PC-9 (cell line): ENCODE measurements around the gene SMARCD1. TPM values are rescaled to one million over a fixed set of nuclear protein-coding genes. Genes with fewer than 3 reads are reported as not detected.

Experiments
- BruUV-seq: library from RNA; stranded (reverse); fragments of 400-500 nt; replicated peaks from 2 replicates; lab custom pipeline; 2021; lab: Mats Ljungman, UMichigan
- CTCF ChIA-PET: fragments of 300-600 bp; sonication (Branson Sonifier 250); formaldehyde crosslinking; loops from one replicate; lab custom pipeline; 2022; ENCODE audit warnings: antibody characterized with exemption; lab: Charles Lee
- POLR2A ChIA-PET: fragments of 300-600 bp; sonication (Branson Sonifier 250); formaldehyde crosslinking; loops from one replicate; lab custom pipeline; 2022; ENCODE audit warnings: antibody characterized with exemption; ENCODE audit not compliant: unreplicated experiment; lab: Charles Lee
- DNase-seq, 2 experiments: peaks; one replicate each; pipeline versions ENCODE4 v3.0.0 to v3.0.0-alpha.2; 2015 to 2022; ENCODE audit warnings: mixed read lengths in 1 of 2
- H2AFZ ChIP-seq: fragments of 200-600 bp; sonication (generic); 2 replicates; pipeline ENCODE4 v1.8.1; 2017; ENCODE audit warnings: antibody characterized with exemption
- H3F3A ChIP-seq: fragments of 200-600 bp; sonication (generic); 2 replicates; pipeline ENCODE4 v1.8.1; 2017; ENCODE audit warnings: antibody characterized with exemption, mild to moderate bottlenecking, low read depth; ENCODE audit not compliant: insufficient read depth
- H3K27ac ChIP-seq: fragments of 200-600 bp; sonication (generic); 2 replicates; pipeline ENCODE4 v1.6.1; 2016; ENCODE audit warnings: mixed run types
- H3K27me3 ChIP-seq: fragments of 200-600 bp; sonication (generic); 2 replicates; pipeline ENCODE4 v1.6.1; 2016; ENCODE audit warnings: low read depth, mixed run types; ENCODE audit not compliant: insufficient read depth
- H3K36me3 ChIP-seq: fragments of 200-600 bp; sonication (generic); 2 replicates; pipeline ENCODE4 v1.6.1; 2016; ENCODE audit warnings: low read depth, mixed run types
- H3K4me1 ChIP-seq: fragments of 200-600 bp; sonication (generic); replicated peaks from 2 replicates; pipeline ENCODE4 v1.6.1; 2016; ENCODE audit warnings: mixed run types; ENCODE audit not compliant: insufficient read depth
- H3K4me2 ChIP-seq: fragments of 200-600 bp; sonication (generic); 2 replicates; pipeline ENCODE4 v1.6.1; 2017; ENCODE audit warnings: mixed run types
- H3K4me3 ChIP-seq: fragments of 200-600 bp; sonication (generic); 2 replicates; pipeline ENCODE4 v1.6.1; 2016; ENCODE audit warnings: mixed run types
- H3K79me2 ChIP-seq: fragments of 200-600 bp; sonication (generic); 2 replicates; pipeline ENCODE4 v1.6.1; 2017; ENCODE audit warnings: low read depth, mixed run types
- H3K9me2 ChIP-seq: fragments of 200-600 bp; sonication (generic); 2 replicates; pipeline ENCODE4 v1.8.1; 2017; ENCODE audit warnings: mild to moderate bottlenecking; ENCODE audit not compliant: insufficient read depth
- H3K9me3 ChIP-seq: fragments of 200-600 bp; sonication (generic); 2 replicates; pipeline ENCODE4 v1.8.1; 2016; ENCODE audit warnings: low read depth; ENCODE audit not compliant: insufficient read depth
- H4K20me1 ChIP-seq: fragments of 200-600 bp; sonication (generic); 2 replicates; pipeline ENCODE4 v1.8.1; 2017; ENCODE audit not compliant: insufficient read depth
- CTCF ChIP-seq: fragments of 200-600 bp; sonication (generic); conservative IDR thresholded peaks from 2 replicates; pipeline ENCODE4 v1.6.1; 2017; ENCODE audit warnings: mixed run types, antibody characterized with exemption, mild to moderate bottlenecking, moderate library complexity
- EZH2 ChIP-seq: fragments of 200-600 bp; sonication (generic); IDR thresholded peaks from 2 replicates; pipeline ENCODE4 v1.8.0; 2017; ENCODE audit warnings: antibody characterized with exemption, low read depth
- intact Hi-C: fragments of 100-400 bp; cut with micrococcal nuclease; formaldehyde crosslinking; loops from one replicate; pipeline ENCODE4 v1.10.0; 2022; ENCODE audit not compliant: unreplicated experiment
- total RNA-seq: library from RNA; stranded (reverse); gene quantifications from 2 replicates; pipeline ENCODE4 v1.2.3, GENCODE V29; 2021

Gene SMARCD1
- total RNA-seq, 1 experiment from 2014 or later: 48.8 TPM

GRCh38 chr12:50041962-50042361, 43.2 kb upstream of the SMARCD1 start:
- no peaks in the 10 kb centered on the region for H3K36me3 ChIP-seq
- ChIA-PET POLR2A (no interaction called here), CTCF (no interaction called here)
- H3K9me3 ChIP-seq: no peaks in the 10 kb centered on the region
- H3K27ac ChIP-seq: no peak overlapping the region
- no peaks in the 10 kb centered on the region for H3K79me2 ChIP-seq
- no peaks in the 10 kb centered on the region for H3K9me2 ChIP-seq
- intact Hi-C loops: no loop called here
- no peak overlapping the region for H2AFZ ChIP-seq
- no peaks in the 10 kb centered on the region for H4K20me1 ChIP-seq
- H3K27me3 ChIP-seq: no peaks in the 10 kb centered on the region
- no peak for TF ChIP-seq EZH2
- no peak for TF ChIP-seq CTCF
- DNase-seq: no peak
- H3F3A ChIP-seq: no peaks in the 10 kb centered on the region
- BruUV-seq: no TSS peak
- H3K4me3 ChIP-seq: no peak overlapping the region
- no peak overlapping the region for H3K4me2 ChIP-seq
- H3K4me1 ChIP-seq: no peaks in the 10 kb centered on the region

GRCh38 chr12:50042693-50043092, 42.4 kb upstream of the SMARCD1 start:
- H3K36me3 ChIP-seq: no peaks in the 10 kb centered on the region
- H3K4me2 ChIP-seq: no peak overlapping the region
- POLR2A ChIA-PET: no interaction called here
- TF ChIP-seq EZH2: no peak
- no peak for TF ChIP-seq CTCF
- no TSS peak for BruUV-seq
- H3K9me2 ChIP-seq: no peaks in the 10 kb centered on the region
- no peak overlapping the region for H3K4me3 ChIP-seq
- no peaks in the 10 kb centered on the region for H3K27me3 ChIP-seq
- CTCF ChIA-PET: interaction anchor here (0.6 to 0.7 kb wide), 2 partner anchors 42 to 288 kb away, joined by 3 to 4 read pairs; no protein-coding TSS in a partner anchor
- no peaks in the 10 kb centered on the region for H3K79me2 ChIP-seq
- H2AFZ ChIP-seq: no peak overlapping the region
- DNase-seq: no peak
- no peaks in the 10 kb centered on the region for H4K20me1 ChIP-seq
- H3K4me1 ChIP-seq: no peaks in the 10 kb centered on the region
- no peaks in the 10 kb centered on the region for H3F3A ChIP-seq
- no peak overlapping the region for H3K27ac ChIP-seq
- H3K9me3 ChIP-seq: no peaks in the 10 kb centered on the region
- intact Hi-C loops: no loop called here

- intact Hi-C loops: no loop called here
- ChIA-PET POLR2A (no interaction called here), CTCF (interaction anchor here (0.7 kb wide), 1 partner anchor 41 kb away, joined by 4 read pairs; no protein-coding TSS in a partner anchor)
- no peaks in the 10 kb centered on the region for H3K9me2 ChIP-seq
- H3K4me3 ChIP-seq: no peak overlapping the region
- no peaks in the 10 kb centered on the region for H3F3A ChIP-seq
- no peak overlapping the region for H2AFZ ChIP-seq
- no TSS peak for BruUV-seq
- no peaks in the 10 kb centered on the region for H3K27me3 ChIP-seq
- H3K9me3 ChIP-seq: no peaks in the 10 kb centered on the region
- no peaks in the 10 kb centered on the region for H3K4me1 ChIP-seq
- no peaks in the 10 kb centered on the region for H3K79me2 ChIP-seq
- TF ChIP-seq CTCF: no peak
- TF ChIP-seq EZH2: no peak
- H3K4me2 ChIP-seq: no peak overlapping the region
- no peak overlapping the region for H3K27ac ChIP-seq
- no peaks in the 10 kb centered on the region for H3K36me3 ChIP-seq
- DNase-seq: no peak
- no peaks in the 10 kb centered on the region for H4K20me1 ChIP-seq
Measured at GRCh38 chr12:50043308-50043707, 41.8 kb upstream of the SMARCD1 start.
